Omental fat pad (tissue), 4 donors: ENCODE measurements around the gene MAST1. TPM values are rescaled to one million over a fixed set of nuclear protein-coding genes. Genes with fewer than 3 reads are reported as not detected.
A peak's percentile ranks its signal among the peaks of the same experiment; 100 is the strongest.
"Not testable (repeated sequence)": the region's sequence is repeated elsewhere in the genome, so short reads cannot be mapped to it uniquely, and the experiment has no call there.

Source experiments
- ATAC-seq: fragments of 150-250 bp; one replicate; pipeline ENCODE4 v1.9.1; 2016; ENCODE audit warnings: mild to moderate bottlenecking, moderate library complexity; ENCODE audit not compliant: low FRiP score
- DNase-seq: peaks from one replicate; pipeline ENCODE4 v3.0.0-alpha.2; 2019; ENCODE audit warnings: low spot score
- CTCF ChIP-seq, 3 donors: fragments of 450-650 bp; IDR thresholded peaks; one replicate each; pipeline ENCODE4 v1.5.1; 2016 to 2017; ENCODE audit warnings: antibody characterized with exemption in 3 of 3, mild to moderate bottlenecking in 3 of 3, moderate library complexity in 2 of 3
- total RNA-seq, 4 donors: library from RNA; depleted of rRNA; stranded (reverse); fragments of >200 nt; gene quantifications; one replicate each; pipeline ENCODE4 v1.1.0, GENCODE V29; 2016

MAST1 gene
- total RNA-seq, 4 donors from 2014 or later = not detected

- DNase-seq (no peak), ATAC-seq (no peak)
- TF ChIP-seq CTCF (IDR thresholded peaks at IDR 0.05) = no peak
Observed at GRCh38 chr19:12797141-12797587, 41.2 kb upstream of the MAST1 start.

GRCh38 chr19:12797607-12798006 is 40.7 kb upstream of the MAST1 start:
- ATAC-seq, DNase-seq: not testable (repeated sequence)

GRCh38 chr19:12799742-12800465 is 38.4 kb upstream of the MAST1 start:
- DNase-seq (no peak), ATAC-seq (no peak)
- TF ChIP-seq CTCF (IDR thresholded peaks at IDR 0.05) = no peak

- DNase-seq = no peak
- no peak for ATAC-seq
- no peak for TF ChIP-seq CTCF (IDR thresholded peaks at IDR 0.05)
Observed at GRCh38 chr19:12800466-12800770, 37.9 kb upstream of the MAST1 start.

- ATAC-seq (peak; percentile 37), DNase-seq (no peak)
- no peak for TF ChIP-seq CTCF (IDR thresholded peaks at IDR 0.05)
Observed at GRCh38 chr19:12800923-12801465, 37.3 kb upstream of the MAST1 start.

GRCh38 chr19:12801466-12802266 is 36.6 kb upstream of the MAST1 start, which contains the start of the genes PRDX2 and THSD8:
TSS of gene PRDX2 (minus strand) at chr19:12801800. CDS start at chr19:12801261, 539 bp downstream.
TSS of gene THSD8 (plus strand) at chr19:12802069. CDS start at chr19:12802072, 3 bp downstream.
- peak; percentile 70 for ATAC-seq
- TF ChIP-seq CTCF (IDR thresholded peaks at IDR 0.05) = no peak
- no peak for DNase-seq

- TF ChIP-seq CTCF (IDR thresholded peaks at IDR 0.05) = no peak
- DNase-seq (no peak), ATAC-seq (no peak)
Observed at GRCh38 chr19:12802267-12803106, 35.8 kb upstream of the MAST1 start.
